ENCODE data around the gene DCHS1.

- TF ChIP-seq CTCF (IDR thresholded peaks at IDR 0.05) (no peak), EP300 (IDR thresholded peaks at IDR 0.05) (no peak), POLR2AphosphoS5 (IDR thresholded peaks at IDR 0.05) (no peak)
Observed at GRCh38 chr11:6640985-6641701, 14.5 kb downstream of the DCHS1 start.
